Measurements from ENCODE around the gene DENND1A. TPM values are rescaled to one million over a fixed set of nuclear protein-coding genes. Genes with fewer than 3 reads are reported as not detected.

Gene DENND1A
- total RNA-seq, 4 donors from 2014 or later: 19.2 to 26.9 (median 24.0) TPM

GRCh38 chr9:123659358-123659757 lies 270.6 kb downstream of the DENND1A start:
- no peak for TF ChIP-seq POLR2AphosphoS5 (IDR thresholded peaks at IDR 0.05)
- Histone ChIP-seq H3K27ac (replicated peaks in 1 of 4) (no peak overlapping the region), H3K4me3 (no peak overlapping the region), H3K27me3 (no peaks in the 10 kb centered on the region), H3K4me1 (no peaks in the 10 kb centered on the region), H3K9me3 (peaks cover 0 to 16% (median 6%) of the 10 kb centered on the region in 4 donors), H3K36me3 (peaks cover 0 to 22% (median 6%) of the 10 kb centered on the region in 4 donors)
- intact Hi-C loops (cut with DNase I): no loop called here
- no peak for DNase-seq (ENCODE audit: extremely low spot score)
- WGBS: 100% methylated on average over 1 of the region's 1 CpG

GRCh38 chr9:123658792-123659191 lies 271.1 kb downstream of the DENND1A start:
- WGBS: 71% methylated on average over 3 of the region's 3 CpGs
- H3K27ac ChIP-seq (replicated peaks in 1 of 4): no peak overlapping the region
- H3K9me3 ChIP-seq: peaks cover 0 to 10% (median under 1%) of the 10 kb centered on the region in 4 donors
- no peak for DNase-seq (ENCODE audit: extremely low spot score)
- peaks cover 0 to 19% (median 6%) of the 10 kb centered on the region in 4 donors for H3K36me3 ChIP-seq
- no peaks in the 10 kb centered on the region for H3K4me1 ChIP-seq
- intact Hi-C loops (cut with DNase I): no loop called here
- TF ChIP-seq, protein P1, sequence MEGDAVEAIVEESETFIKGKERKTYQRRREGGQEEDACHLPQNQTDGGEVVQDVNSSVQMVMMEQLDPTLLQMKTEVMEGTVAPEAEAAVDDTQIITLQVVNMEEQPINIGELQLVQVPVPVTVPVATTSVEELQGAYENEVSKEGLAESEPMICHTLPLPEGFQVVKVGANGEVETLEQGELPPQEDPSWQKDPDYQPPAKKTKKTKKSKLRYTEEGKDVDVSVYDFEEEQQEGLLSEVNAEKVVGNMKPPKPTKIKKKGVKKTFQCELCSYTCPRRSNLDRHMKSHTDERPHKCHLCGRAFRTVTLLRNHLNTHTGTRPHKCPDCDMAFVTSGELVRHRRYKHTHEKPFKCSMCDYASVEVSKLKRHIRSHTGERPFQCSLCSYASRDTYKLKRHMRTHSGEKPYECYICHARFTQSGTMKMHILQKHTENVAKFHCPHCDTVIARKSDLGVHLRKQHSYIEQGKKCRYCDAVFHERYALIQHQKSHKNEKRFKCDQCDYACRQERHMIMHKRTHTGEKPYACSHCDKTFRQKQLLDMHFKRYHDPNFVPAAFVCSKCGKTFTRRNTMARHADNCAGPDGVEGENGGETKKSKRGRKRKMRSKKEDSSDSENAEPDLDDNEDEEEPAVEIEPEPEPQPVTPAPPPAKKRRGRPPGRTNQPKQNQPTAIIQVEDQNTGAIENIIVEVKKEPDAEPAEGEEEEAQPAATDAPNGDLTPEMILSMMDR (IDR thresholded peaks at IDR 0.05): no peak
- no peak for TF ChIP-seq POLR2AphosphoS5 (IDR thresholded peaks at IDR 0.05)
- TF ChIP-seq POLR2A (IDR thresholded peaks at IDR 0.05; ENCODE audit: low read depth): no peak
- no peak for TF ChIP-seq EP300 (IDR thresholded peaks at IDR 0.05)
- no peaks in the 10 kb centered on the region for H3K27me3 ChIP-seq
- H3K4me3 ChIP-seq: no peak overlapping the region

GRCh38 chr9:123657941-123658340 lies 272.0 kb downstream of the DENND1A start:
- Histone ChIP-seq H3K9me3 (peaks cover 0 to 10% (median 0%) of the 10 kb centered on the region in 4 donors), H3K4me3 (no peak overlapping the region), H3K27ac (replicated peaks in 1 of 4) (no peak overlapping the region), H3K27me3 (no peaks in the 10 kb centered on the region), H3K36me3 (peaks cover 0 to 17% (median 6%) of the 10 kb centered on the region in 4 donors), H3K4me1 (no peaks in the 10 kb centered on the region)
- intact Hi-C loops (cut with DNase I): no loop called here
- WGBS: 71% methylated on average over 4 of the region's 4 CpGs
- TF ChIP-seq, protein P1 (IDR thresholded peaks at IDR 0.05): no peak
- TF ChIP-seq POLR2AphosphoS5 (IDR thresholded peaks at IDR 0.05) (no peak), POLR2A (IDR thresholded peaks at IDR 0.05; ENCODE audit: low read depth) (no peak), EP300 (IDR thresholded peaks at IDR 0.05) (no peak)
- no peak for DNase-seq (ENCODE audit: extremely low spot score)

- Histone ChIP-seq H3K4me1 (no peaks in the 10 kb centered on the region), H3K9me3 (peaks cover 0 to 3% (median 0%) of the 10 kb centered on the region in 4 donors), H3K36me3 (peaks cover 0 to 9% (median 2%) of the 10 kb centered on the region in 4 donors), H3K27me3 (no peaks in the 10 kb centered on the region), H3K4me3 (no peak overlapping the region), H3K27ac (replicated peaks in 1 of 4) (no peak overlapping the region)
- TF ChIP-seq POLR2AphosphoS5 (IDR thresholded peaks at IDR 0.05): no peak
- TF ChIP-seq EP300 (IDR thresholded peaks at IDR 0.05): no peak
- TF ChIP-seq, protein P1 (IDR thresholded peaks at IDR 0.05): no peak
- TF ChIP-seq POLR2A (IDR thresholded peaks at IDR 0.05; ENCODE audit: low read depth): no peak
- 96% methylated on average over 7 of the region's 7 CpGs for WGBS
- intact Hi-C loops (cut with DNase I): no loop called here
- no peak for DNase-seq (ENCODE audit: extremely low spot score)
Measured at GRCh38 chr9:123657099-123657498, 272.8 kb downstream of the DENND1A start.

DNA sequence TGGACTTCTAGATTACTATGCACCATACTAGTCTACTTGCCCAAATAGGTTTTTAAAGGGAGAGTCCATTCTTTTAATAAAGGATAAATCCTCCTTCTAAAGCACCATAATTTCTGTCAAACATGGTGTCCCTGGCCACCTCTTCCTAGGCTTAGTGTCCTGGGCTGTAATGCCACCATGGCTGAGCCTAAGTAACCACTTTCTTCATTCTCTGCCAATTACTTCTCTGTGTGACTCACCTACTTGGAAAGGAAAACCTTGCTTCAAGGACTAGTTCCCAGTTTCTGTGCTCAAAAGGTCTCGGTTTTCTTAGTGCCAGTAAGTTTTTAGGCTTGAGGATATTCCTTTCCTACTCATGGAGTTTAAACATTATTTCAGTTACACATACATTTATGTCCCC lies 273.4 kb downstream of the DENND1A start:
- Histone ChIP-seq H3K36me3 (peaks cover 0 to 10% (median 2%) of the 10 kb centered on the region in 4 donors), H3K27me3 (no peaks in the 10 kb centered on the region), H3K4me3 (no peak overlapping the region), H3K4me1 (no peaks in the 10 kb centered on the region), H3K27ac (replicated peaks in 1 of 4) (no peak overlapping the region), H3K9me3 (no peaks in the 10 kb centered on the region)
- 68% methylated on average over 1 of the region's 1 CpG for WGBS
- intact Hi-C loops (cut with DNase I): no loop called here
- TF ChIP-seq EP300 (IDR thresholded peaks at IDR 0.05): no peak
- TF ChIP-seq POLR2A (IDR thresholded peaks at IDR 0.05; ENCODE audit: low read depth): no peak
- TF ChIP-seq POLR2AphosphoS5 (IDR thresholded peaks at IDR 0.05): no peak
- TF ChIP-seq, protein P1 (IDR thresholded peaks at IDR 0.05): no peak
- DNase-seq (ENCODE audit: extremely low spot score): no peak
